Caco-2 (cell line): ENCODE results near the gene SPATA2L. TPM values are rescaled to one million over a fixed set of nuclear protein-coding genes. Genes with fewer than 3 reads are reported as not detected.

Experiments
- BruUV-seq: library from RNA; stranded (reverse); fragments of 400-500 nt; replicated peaks from 2 replicates; lab custom pipeline; 2021; lab: Mats Ljungman, UMichigan
- CTCF ChIA-PET: fragments of 300-600 bp; sonication (Branson Sonifier 250); formaldehyde crosslinking; loops from one replicate; lab custom pipeline; 2022; ENCODE audit warnings: antibody characterized with exemption; lab: Charles Lee
- POLR2A ChIA-PET: fragments of 300-600 bp; sonication (Branson Sonifier 250); formaldehyde crosslinking; loops from one replicate; lab custom pipeline; 2022; ENCODE audit warnings: antibody characterized with exemption; lab: Charles Lee
- DNase-seq, 2 experiments: peaks; one replicate each; pipeline versions ENCODE4 v3.0.0 to v3.0.0-alpha.2; 2020 to 2022
- H3K27me3 ChIP-seq: replicated peaks from 2 replicates; pipeline ENCODE4 v1.6.0; 2011; ENCODE audit warnings: low read length; ENCODE audit not compliant: control insufficient read depth, insufficient read depth
- H3K36me3 ChIP-seq: 2 replicates; pipeline ENCODE4 v1.5.1; 2011; ENCODE audit warnings: low read length; ENCODE audit not compliant: control insufficient read depth, insufficient read depth
- H3K4me1 ChIP-seq: fragments of 250-450 bp; sonication (Bioruptor Pico); 2 replicates; pipeline ENCODE4 v1.5.1; 2020; ENCODE audit warnings: mild to moderate bottlenecking
- H3K4me3 ChIP-seq: 2 replicates; pipeline ENCODE4 v1.5.1; 2011; ENCODE audit warnings: low read depth, mild to moderate bottlenecking, control low read depth, low read length
- H3K9me3 ChIP-seq: fragments of 250-450 bp; sonication (Bioruptor Pico); 2 replicates; pipeline ENCODE4 v1.5.1; 2020; ENCODE audit warnings: mild to moderate bottlenecking, moderate library complexity
- H3K27ac Mint-ChIP-seq: one replicate; pipeline ENCODE4 v1.8.0; 2022; ENCODE audit warnings: mixed read lengths; ENCODE audit not compliant: unreplicated experiment
- H3K27me3 Mint-ChIP-seq: one replicate; pipeline ENCODE4 v1.8.0; 2022; ENCODE audit warnings: mixed read lengths; ENCODE audit not compliant: insufficient read depth, unreplicated experiment
- H3K36me3 Mint-ChIP-seq: one replicate; pipeline ENCODE4 v1.8.0; 2022; ENCODE audit warnings: mild to moderate bottlenecking, mixed read lengths; ENCODE audit not compliant: insufficient read depth, unreplicated experiment
- H3K4me1 Mint-ChIP-seq: one replicate; pipeline ENCODE4 v1.8.0; 2022; ENCODE audit warnings: low read depth, mixed read lengths; ENCODE audit not compliant: unreplicated experiment
- H3K4me3 Mint-ChIP-seq: one replicate; pipeline ENCODE4 v1.8.0; 2022; ENCODE audit warnings: mild to moderate bottlenecking, moderate library complexity, mixed read lengths; ENCODE audit not compliant: unreplicated experiment
- H3K9me3 Mint-ChIP-seq: one replicate; pipeline ENCODE4 v1.8.0; 2022; ENCODE audit warnings: mixed read lengths; ENCODE audit not compliant: unreplicated experiment
- intact Hi-C: fragments of 100-400 bp; cut with micrococcal nuclease; formaldehyde crosslinking; loops from one replicate; pipeline ENCODE4 v1.10.0; 2022; ENCODE audit not compliant: unreplicated experiment
- total RNA-seq: library from RNA; stranded (reverse); gene quantifications from 2 replicates; pipeline ENCODE4 v1.2.3, GENCODE V29; 2022
- TF ChIP-seq, protein P1 (sequence below), 2 experiments: fragments of 200-600 bp in 1 of 2; IDR thresholded peaks; 1 replicate in 1 of 2; 2 replicates in 1 of 2; pipeline versions ENCODE4 v1.5.1 to v1.8.0; 2011 to 2022; ENCODE audit warnings: antibody characterized with exemption in 1 of 2, control low read depth in 1 of 2, inconsistent platforms in 1 of 2, low read depth in 1 of 2, low read length in 1 of 2, mild to moderate bottlenecking in 1 of 2, moderate library complexity in 1 of 2; ENCODE audit not compliant: insufficient read depth in 1 of 2, severe bottlenecking in 1 of 2, unreplicated experiment in 1 of 2

Gene SPATA2L
- total RNA-seq, 1 experiment from 2014 or later = 16.4 TPM

DNA sequence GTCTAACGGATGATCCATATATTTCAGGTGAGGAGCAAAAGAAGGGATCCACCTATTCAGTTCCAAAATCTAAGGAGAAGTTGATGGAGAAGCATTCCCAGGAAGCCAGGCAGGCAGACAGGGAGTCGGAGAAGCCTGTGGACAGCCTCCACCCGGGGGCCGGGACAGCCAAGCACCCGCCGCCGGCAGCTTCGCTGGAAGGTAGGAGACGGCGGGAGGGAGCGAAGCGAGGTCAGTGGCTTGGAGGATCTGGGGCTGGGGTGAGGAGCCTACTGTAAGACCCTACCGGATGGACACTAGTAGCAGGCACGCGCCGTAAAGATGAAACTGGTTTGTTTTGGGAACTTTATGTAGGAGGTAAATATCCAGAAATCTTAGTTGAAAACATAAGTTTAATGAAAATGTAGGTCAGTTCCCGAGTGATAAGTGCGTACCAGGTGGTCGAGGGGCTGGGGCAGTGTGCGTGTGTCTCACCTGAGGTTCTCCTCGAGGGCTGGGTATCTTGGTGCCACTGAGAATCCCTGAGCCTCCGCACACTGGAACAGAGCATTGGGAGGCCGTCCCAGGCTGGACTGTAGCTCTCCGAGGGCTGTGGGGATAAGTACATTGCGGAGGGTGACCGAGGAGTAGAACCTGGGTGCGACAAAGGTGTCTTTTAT, 43.2 kb downstream of the SPATA2L start:
- peaks cover 74% of the 10 kb centered on the region for H3K36me3 Mint-ChIP-seq
- peak overlapping the region; percentile 99 for H3K4me3 ChIP-seq
- no peaks in the 10 kb centered on the region for H3K9me3 ChIP-seq
- BruUV-seq = no TSS peak
- no peaks in the 10 kb centered on the region for H3K27me3 Mint-ChIP-seq
- H3K9me3 Mint-ChIP-seq = peaks cover 10% of the 10 kb centered on the region
- POLR2A ChIA-PET = interaction anchor here (1.5 kb wide), 1 partner anchor 28 kb away, joined by 6 read pairs; the partner anchor contains the start of gene CDK10
- peak overlapping the region; percentile 94 for H3K27ac Mint-ChIP-seq
- peaks cover 8% of the 10 kb centered on the region for H3K4me1 Mint-ChIP-seq
- peaks cover 6% of the 10 kb centered on the region for H3K36me3 ChIP-seq
- H3K4me3 Mint-ChIP-seq = peak overlapping the region; percentile 95
- CTCF ChIA-PET = interaction anchor here (0.6 kb wide), 1 partner anchor 215 kb away, joined by 3 read pairs; the partner anchor contains the start of gene TCF25
- no peaks in the 10 kb centered on the region for H3K27me3 ChIP-seq
- DNase-seq = peak in 1 of 2 experiments; percentile 55
- TF ChIP-seq, protein P1, sequence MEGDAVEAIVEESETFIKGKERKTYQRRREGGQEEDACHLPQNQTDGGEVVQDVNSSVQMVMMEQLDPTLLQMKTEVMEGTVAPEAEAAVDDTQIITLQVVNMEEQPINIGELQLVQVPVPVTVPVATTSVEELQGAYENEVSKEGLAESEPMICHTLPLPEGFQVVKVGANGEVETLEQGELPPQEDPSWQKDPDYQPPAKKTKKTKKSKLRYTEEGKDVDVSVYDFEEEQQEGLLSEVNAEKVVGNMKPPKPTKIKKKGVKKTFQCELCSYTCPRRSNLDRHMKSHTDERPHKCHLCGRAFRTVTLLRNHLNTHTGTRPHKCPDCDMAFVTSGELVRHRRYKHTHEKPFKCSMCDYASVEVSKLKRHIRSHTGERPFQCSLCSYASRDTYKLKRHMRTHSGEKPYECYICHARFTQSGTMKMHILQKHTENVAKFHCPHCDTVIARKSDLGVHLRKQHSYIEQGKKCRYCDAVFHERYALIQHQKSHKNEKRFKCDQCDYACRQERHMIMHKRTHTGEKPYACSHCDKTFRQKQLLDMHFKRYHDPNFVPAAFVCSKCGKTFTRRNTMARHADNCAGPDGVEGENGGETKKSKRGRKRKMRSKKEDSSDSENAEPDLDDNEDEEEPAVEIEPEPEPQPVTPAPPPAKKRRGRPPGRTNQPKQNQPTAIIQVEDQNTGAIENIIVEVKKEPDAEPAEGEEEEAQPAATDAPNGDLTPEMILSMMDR (IDR thresholded peaks at IDR 0.05; ENCODE audit: insufficient read depth in 1 of 2, low read depth in 1 of 2, low read length in 1 of 2, severe bottlenecking in 1 of 2, unreplicated experiment in 1 of 2) = no peak
- intact Hi-C loops = loop anchor here (2.0 to 5.0 kb wide), 2 partner anchors 28 to 44 kb away; partner anchors contain the start of genes CDK10 and SPATA2L
- no peaks in the 10 kb centered on the region for H3K4me1 ChIP-seq

DNA sequence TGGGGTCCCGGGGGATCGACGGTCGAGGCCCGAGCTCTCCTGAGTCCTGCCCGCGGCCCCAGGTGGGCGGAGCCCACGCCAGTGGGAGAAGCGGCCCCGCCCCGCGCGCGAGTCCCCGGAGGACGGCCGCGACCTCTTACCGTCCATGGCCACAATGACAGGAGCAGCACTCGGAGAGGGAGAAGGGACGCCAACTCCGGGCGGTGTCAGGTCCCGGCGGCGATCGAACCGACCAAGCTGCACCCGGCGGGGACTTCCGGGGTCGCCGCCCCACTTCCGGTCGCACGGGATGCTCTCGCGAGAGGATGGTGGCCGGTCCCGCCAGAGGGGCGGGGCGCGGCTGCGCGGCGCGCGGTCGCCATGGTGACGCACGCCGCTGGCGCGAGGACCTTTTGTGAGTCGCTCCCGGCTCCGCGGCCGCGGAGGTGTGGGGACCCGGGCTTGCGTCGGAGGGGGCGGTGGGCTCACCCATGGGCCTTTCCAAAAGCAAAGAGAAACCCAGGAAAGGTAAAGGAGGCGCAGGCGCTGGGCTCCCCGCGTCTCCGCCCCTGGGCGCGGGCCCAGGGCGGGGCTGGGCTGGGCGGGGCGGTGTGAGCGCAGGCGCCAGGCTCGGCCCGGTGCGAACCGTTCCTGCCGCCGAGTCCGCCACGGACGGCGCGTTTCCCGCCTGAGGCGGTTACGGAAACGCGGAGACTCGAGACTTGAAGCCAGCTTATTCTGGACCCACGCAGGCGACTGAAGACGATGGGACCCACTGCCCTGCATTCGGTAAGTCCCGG, 43.9 kb downstream of the SPATA2L start, which contains the start of the genes CHMP1A and SPATA33:
Gene CHMP1A (minus strand): TSS at position 267 of the 779 bp plus-strand sequence. CDS start 120 bp downstream, at position 147.
Gene SPATA33 (plus strand): TSS at position 395 of the 779 bp plus-strand sequence. CDS start 76 bp downstream, at position 471.
- Mint-ChIP-seq H3K27me3 (no peaks in the 10 kb centered on the region), H3K36me3 (peaks cover 69% of the 10 kb centered on the region), H3K4me3 (peak within 1 kb of the TSS; percentile 95), H3K9me3 (peaks cover 10% of the 10 kb centered on the region), H3K4me1 (peaks cover 8% of the 10 kb centered on the region), H3K27ac (peak within 1 kb of the TSS; percentile 94)
- no peaks in the 10 kb centered on the region for H3K4me1 ChIP-seq
- POLR2A ChIA-PET = interaction anchor here (0.6 to 1.5 kb wide), 7 partner anchors 29 to 841 kb away, joined by 3 to 8 read pairs (median 4); partner anchors contain the start of genes CDK10 and TCF25
- peak within 1 kb of the TSS; percentile 99 for H3K4me3 ChIP-seq
- TF ChIP-seq, protein P1 (IDR thresholded peaks at IDR 0.05; ENCODE audit: insufficient read depth in 1 of 2, low read depth in 1 of 2, low read length in 1 of 2, severe bottlenecking in 1 of 2, unreplicated experiment in 1 of 2) = no peak
- DNase-seq = peak; percentile 93 to 97
- CTCF ChIA-PET = interaction anchor here (0.6 kb wide), 1 partner anchor 976 kb away, joined by 4 read pairs; no protein-coding TSS in a partner anchor
- H3K27me3 ChIP-seq = no peaks in the 10 kb centered on the region
- no TSS peak for BruUV-seq
- peaks cover 6% of the 10 kb centered on the region for H3K36me3 ChIP-seq
- intact Hi-C loops = loop anchor here (2.0 to 5.0 kb wide), 2 partner anchors 29 to 45 kb away; partner anchors contain the start of genes CDK10 and SPATA2L
- H3K9me3 ChIP-seq = no peaks in the 10 kb centered on the region
